SU-DHL-6 (cell line): ENCODE results near the gene TRIM9.

Experiments
- H2AFZ ChIP-seq: fragments of 200-600 bp; sonication (generic); 2 replicates; pipeline ENCODE4 v1.6.1; 2014; ENCODE audit warnings: low read depth, mild to moderate bottlenecking, moderate library complexity, mixed read lengths, antibody characterized with exemption, low read length; ENCODE audit not compliant: severe bottlenecking
- H3F3A ChIP-seq: fragments of 200-600 bp; shearing (Covaris generic); 2 replicates; pipeline ENCODE4 v1.6.0; 2016; ENCODE audit warnings: antibody characterized with exemption, mild to moderate bottlenecking; ENCODE audit not compliant: insufficient read depth
- H3K27ac ChIP-seq: fragments of 200-600 bp; sonication (generic); 2 replicates; pipeline ENCODE4 v1.5.1; 2016; ENCODE audit warnings: low read depth, mild to moderate bottlenecking, low read length, moderate library complexity, mixed read lengths
- H3K27me3 ChIP-seq: fragments of 200-600 bp; sonication (generic), shearing (Covaris generic); 2 replicates; pipeline ENCODE4 v1.6.0; 2014; ENCODE audit warnings: mild to moderate bottlenecking, low read length
- H3K36me3 ChIP-seq: fragments of 200-600 bp; sonication (generic); 2 replicates; pipeline ENCODE4 v1.6.1; 2014; ENCODE audit warnings: mild to moderate bottlenecking, low read length, mixed read lengths
- H3K4me2 ChIP-seq: fragments of 300-600, 200-600 bp; shearing (Covaris generic), sonication (generic); 2 replicates; pipeline ENCODE4 v1.6.0; 2014; ENCODE audit warnings: low read length, low read depth, mild to moderate bottlenecking; ENCODE audit not compliant: poor library complexity, severe bottlenecking
- H3K4me3 ChIP-seq: fragments of 200-600 bp; sonication (generic); 2 replicates; pipeline ENCODE4 v1.5.1; 2014; ENCODE audit warnings: antibody characterized with exemption, low read length, mild to moderate bottlenecking, mixed read lengths; ENCODE audit not compliant: insufficient read depth, poor library complexity, severe bottlenecking
- H3K79me2 ChIP-seq: fragments of 200-600 bp; sonication (generic); 2 replicates; pipeline ENCODE4 v1.6.1; 2014; ENCODE audit warnings: mild to moderate bottlenecking, low read length, moderate library complexity; ENCODE audit not compliant: insufficient read depth
- H3K9ac ChIP-seq: fragments of 200-600 bp; sonication (generic); 2 replicates; pipeline ENCODE4 v1.7.0; 2014; ENCODE audit warnings: mild to moderate bottlenecking, low read length
- H3K9me2 ChIP-seq: fragments of 200-600 bp; sonication (generic); replicated peaks from 2 replicates; pipeline ENCODE4 v1.6.1; 2014; ENCODE audit warnings: low read length; ENCODE audit not compliant: insufficient read depth
- H3K9me3 ChIP-seq: fragments of 200-600 bp; sonication (generic); 2 replicates; pipeline ENCODE4 v1.6.1; 2014; ENCODE audit warnings: low read length, mixed read lengths; ENCODE audit not compliant: insufficient read depth
- H4K20me1 ChIP-seq: fragments of 200-600 bp; sonication (generic); 2 replicates; pipeline ENCODE4 v1.6.1; 2014; ENCODE audit warnings: low read depth, mild to moderate bottlenecking, antibody characterized with exemption, low read length, moderate library complexity, mixed read lengths
- EZH2phosphoT487 ChIP-seq: fragments of 200-600 bp; sonication (generic), shearing (Covaris generic); conservative IDR thresholded peaks from 2 replicates; pipeline ENCODE4 v1.6.1; 2018; ENCODE audit warnings: mild to moderate bottlenecking, antibody characterized with exemption, low read length, moderate library complexity, mixed read lengths
- TF ChIP-seq, protein P1 (sequence below): fragments of 200-600 bp; sonication (generic); IDR thresholded peaks from one replicate; pipeline ENCODE4 v1.5.1; 2017; ENCODE audit warnings: antibody characterized with exemption, mild to moderate bottlenecking, low read length, moderate library complexity; ENCODE audit not compliant: insufficient read depth, poor library complexity, severe bottlenecking

The TRIM9 gene

GRCh38 chr14:51008446-51008845, 86.5 kb downstream of the TRIM9 start:
- no peaks in the 10 kb centered on the region for H3K9me3 ChIP-seq
- H2AFZ ChIP-seq = no peak overlapping the region
- no peak overlapping the region for H3K4me2 ChIP-seq
- no peaks in the 10 kb centered on the region for H3F3A ChIP-seq
- no peaks in the 10 kb centered on the region for H3K27me3 ChIP-seq
- no peak overlapping the region for H3K27ac ChIP-seq
- no peak overlapping the region for H3K9ac ChIP-seq
- no peaks in the 10 kb centered on the region for H3K9me2 ChIP-seq
- no peak overlapping the region for H3K4me3 ChIP-seq
- no peaks in the 10 kb centered on the region for H3K79me2 ChIP-seq
- no peaks in the 10 kb centered on the region for H3K36me3 ChIP-seq
- H4K20me1 ChIP-seq = no peaks in the 10 kb centered on the region
- no peak for TF ChIP-seq EZH2phosphoT487
- TF ChIP-seq, protein P1, sequence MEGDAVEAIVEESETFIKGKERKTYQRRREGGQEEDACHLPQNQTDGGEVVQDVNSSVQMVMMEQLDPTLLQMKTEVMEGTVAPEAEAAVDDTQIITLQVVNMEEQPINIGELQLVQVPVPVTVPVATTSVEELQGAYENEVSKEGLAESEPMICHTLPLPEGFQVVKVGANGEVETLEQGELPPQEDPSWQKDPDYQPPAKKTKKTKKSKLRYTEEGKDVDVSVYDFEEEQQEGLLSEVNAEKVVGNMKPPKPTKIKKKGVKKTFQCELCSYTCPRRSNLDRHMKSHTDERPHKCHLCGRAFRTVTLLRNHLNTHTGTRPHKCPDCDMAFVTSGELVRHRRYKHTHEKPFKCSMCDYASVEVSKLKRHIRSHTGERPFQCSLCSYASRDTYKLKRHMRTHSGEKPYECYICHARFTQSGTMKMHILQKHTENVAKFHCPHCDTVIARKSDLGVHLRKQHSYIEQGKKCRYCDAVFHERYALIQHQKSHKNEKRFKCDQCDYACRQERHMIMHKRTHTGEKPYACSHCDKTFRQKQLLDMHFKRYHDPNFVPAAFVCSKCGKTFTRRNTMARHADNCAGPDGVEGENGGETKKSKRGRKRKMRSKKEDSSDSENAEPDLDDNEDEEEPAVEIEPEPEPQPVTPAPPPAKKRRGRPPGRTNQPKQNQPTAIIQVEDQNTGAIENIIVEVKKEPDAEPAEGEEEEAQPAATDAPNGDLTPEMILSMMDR = no peak

DNA sequence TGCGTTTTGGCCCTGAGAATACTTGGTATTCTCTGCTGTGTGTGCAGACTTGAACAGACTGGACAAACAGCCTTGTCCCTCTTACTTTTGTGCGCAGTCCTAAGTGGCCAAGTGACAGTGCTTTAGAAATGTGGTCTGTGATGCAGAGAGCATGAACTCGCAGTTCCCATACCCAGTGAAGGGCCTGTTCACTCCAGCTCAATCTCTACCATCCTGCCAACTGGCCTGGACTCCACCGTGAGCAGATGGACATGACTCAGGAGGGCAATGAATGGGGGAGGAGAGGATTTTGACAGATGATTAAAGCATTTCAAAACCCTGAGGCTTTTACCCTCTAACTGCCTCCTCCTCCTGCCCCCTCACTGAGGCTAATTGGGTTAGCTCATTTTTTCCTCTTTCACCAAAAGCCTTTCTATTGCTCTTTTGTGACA, 88.1 kb downstream of the TRIM9 start:
- Histone ChIP-seq H3K27ac (no peak overlapping the region), H3K79me2 (no peaks in the 10 kb centered on the region), H3K4me2 (no peak overlapping the region), H3K9ac (no peak overlapping the region), H3K9me2 (no peaks in the 10 kb centered on the region), H3K36me3 (no peaks in the 10 kb centered on the region), H3K27me3 (no peaks in the 10 kb centered on the region), H3K4me3 (no peak overlapping the region), H2AFZ (no peak overlapping the region), H3K9me3 (no peaks in the 10 kb centered on the region), H3F3A (no peaks in the 10 kb centered on the region), H4K20me1 (no peaks in the 10 kb centered on the region)
- TF ChIP-seq EZH2phosphoT487 = no peak
- TF ChIP-seq, protein P1 = no peak

GRCh38 chr14:51006324-51006723, 88.6 kb downstream of the TRIM9 start:
- Histone ChIP-seq H3K27ac (no peak overlapping the region), H3K79me2 (no peaks in the 10 kb centered on the region), H3K9me3 (no peaks in the 10 kb centered on the region), H2AFZ (no peak overlapping the region), H3K27me3 (no peaks in the 10 kb centered on the region), H3K9me2 (no peaks in the 10 kb centered on the region), H3K9ac (no peak overlapping the region), H4K20me1 (no peaks in the 10 kb centered on the region), H3F3A (no peaks in the 10 kb centered on the region), H3K4me3 (no peak overlapping the region), H3K36me3 (no peaks in the 10 kb centered on the region), H3K4me2 (no peak overlapping the region)
- TF ChIP-seq, protein P1 = no peak
- TF ChIP-seq EZH2phosphoT487 = no peak
